HG03095 (cell line): ENCODE data around the gene AIG1.

ENCODE experiments used
- ATAC-seq: cut with Tn5 transposase; IDR thresholded peaks from one replicate; pipeline ENCODE4 v1.9.1; 2021; ENCODE audit warnings: moderate library complexity; ENCODE audit not compliant: unreplicated experiment

Gene AIG1

GRCh38 chr6:143092768-143093167, 32.1 kb downstream of the AIG1 start:
- no peak for ATAC-seq

GRCh38 chr6:143093290-143093689, 32.6 kb downstream of the AIG1 start:
- no peak for ATAC-seq

DNA sequence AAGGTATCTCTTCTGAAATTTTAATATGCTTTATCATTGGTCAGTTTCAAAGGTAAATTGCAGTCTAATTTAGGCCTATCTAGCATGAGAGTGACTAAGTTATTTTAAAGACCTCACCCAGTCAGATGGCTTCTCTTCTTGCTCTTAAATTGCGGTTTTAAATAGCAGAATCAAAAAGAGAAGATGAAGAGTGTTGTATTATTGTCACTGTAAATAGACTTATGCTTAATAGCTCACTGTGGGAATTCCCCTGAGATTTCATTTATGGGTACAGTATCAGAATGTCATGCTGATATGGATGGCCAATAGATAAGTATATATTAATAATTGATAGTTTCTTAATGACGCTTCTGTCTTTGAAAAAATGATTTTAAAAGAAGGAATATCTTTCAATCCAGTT, 35.7 kb downstream of the AIG1 start:
- ATAC-seq, result no peak

DNA sequence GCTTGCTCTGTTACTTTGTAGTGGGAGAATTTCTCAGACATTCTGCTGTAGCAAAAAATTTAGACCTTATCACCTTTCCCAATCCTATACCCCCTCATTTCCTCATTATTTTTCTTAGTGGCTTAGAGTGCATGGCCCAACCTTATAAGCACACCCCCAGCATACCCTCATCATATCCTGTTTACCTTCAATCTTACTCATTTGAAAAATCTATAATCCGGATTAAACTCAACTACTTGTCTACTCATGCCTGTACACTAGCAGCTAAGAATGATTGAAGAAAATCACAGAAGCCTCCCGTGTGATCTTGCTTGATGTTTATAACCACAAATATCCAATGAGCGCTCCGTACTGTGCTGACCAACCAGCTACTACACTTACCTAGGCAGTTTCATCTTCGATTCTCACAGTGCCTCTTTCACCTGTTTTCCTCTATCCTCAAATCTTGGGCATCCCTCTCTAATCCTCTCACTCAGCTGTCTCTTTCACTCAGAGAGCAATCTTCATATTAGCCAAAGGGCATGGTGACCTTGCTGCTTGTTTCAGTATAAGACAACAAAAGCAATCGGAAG, 36.6 kb downstream of the AIG1 start:
- ATAC-seq, result no peak

- peak; percentile 85 for ATAC-seq
These were observed 37.5 kb downstream of the AIG1 start for GRCh38 chr6:143098054-143098671.

DNA sequence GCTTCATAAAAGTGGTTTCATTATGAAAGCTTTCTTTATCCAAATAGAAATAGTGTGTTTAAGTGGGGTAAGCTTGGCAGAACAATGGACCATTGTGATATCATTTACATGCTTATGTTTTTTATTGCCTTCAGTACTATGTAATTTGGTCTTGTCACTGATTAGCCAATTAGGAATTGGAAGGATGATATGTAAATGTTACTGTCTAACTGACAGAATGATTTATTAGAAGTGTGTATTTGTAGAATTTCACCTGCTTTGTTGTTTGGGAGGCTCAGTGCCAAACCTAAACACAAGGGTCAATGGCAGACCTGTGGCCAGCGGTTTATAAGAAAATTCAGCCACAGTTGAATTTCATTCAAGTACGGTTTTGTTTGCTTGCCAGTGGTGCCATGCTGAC, 39.0 kb downstream of the AIG1 start:
- ATAC-seq, result no peak

DNA sequence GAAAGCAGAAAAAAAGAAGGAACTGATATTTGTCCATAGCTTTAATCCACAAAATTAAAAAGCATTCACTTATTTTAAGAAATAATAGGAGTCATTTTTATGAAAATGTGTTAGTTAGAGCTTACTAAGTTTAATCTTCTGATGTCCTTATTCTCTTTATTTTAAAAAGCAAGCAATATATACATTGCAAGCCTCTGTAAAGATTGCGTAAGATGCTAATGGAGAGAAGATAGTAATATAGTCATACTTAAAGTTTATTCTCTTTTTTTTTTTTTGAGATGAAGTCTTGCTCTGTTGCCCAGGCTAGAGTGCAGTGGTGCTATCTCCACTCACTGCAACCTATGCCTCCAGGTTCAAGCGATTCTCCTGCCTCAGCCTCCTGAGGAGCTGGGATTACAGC, 39.7 kb downstream of the AIG1 start:
- ATAC-seq, result no peak

- ATAC-seq, result no peak
These were observed 43.2 kb downstream of the AIG1 start for GRCh38 chr6:143103916-143104315.

DNA sequence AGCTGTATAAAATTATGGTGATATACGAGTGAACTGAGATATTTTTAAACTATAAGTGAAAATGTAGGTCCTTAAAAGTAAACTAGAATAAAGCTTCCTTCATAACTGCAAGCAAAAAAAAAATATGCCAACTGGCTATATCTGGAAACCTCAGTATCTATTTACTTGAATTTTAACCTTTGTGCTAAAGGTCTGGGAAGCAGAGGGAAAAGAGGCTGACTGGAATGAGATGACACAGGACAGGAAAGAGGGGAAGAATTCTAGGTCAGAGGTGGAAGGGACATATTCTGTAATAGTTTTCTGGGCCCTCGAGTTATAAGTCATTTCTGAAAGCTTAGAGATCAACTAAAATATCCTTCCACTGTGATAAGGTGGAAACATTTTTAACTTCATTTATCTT, 46.8 kb downstream of the AIG1 start:
- ATAC-seq, result no peak

DNA sequence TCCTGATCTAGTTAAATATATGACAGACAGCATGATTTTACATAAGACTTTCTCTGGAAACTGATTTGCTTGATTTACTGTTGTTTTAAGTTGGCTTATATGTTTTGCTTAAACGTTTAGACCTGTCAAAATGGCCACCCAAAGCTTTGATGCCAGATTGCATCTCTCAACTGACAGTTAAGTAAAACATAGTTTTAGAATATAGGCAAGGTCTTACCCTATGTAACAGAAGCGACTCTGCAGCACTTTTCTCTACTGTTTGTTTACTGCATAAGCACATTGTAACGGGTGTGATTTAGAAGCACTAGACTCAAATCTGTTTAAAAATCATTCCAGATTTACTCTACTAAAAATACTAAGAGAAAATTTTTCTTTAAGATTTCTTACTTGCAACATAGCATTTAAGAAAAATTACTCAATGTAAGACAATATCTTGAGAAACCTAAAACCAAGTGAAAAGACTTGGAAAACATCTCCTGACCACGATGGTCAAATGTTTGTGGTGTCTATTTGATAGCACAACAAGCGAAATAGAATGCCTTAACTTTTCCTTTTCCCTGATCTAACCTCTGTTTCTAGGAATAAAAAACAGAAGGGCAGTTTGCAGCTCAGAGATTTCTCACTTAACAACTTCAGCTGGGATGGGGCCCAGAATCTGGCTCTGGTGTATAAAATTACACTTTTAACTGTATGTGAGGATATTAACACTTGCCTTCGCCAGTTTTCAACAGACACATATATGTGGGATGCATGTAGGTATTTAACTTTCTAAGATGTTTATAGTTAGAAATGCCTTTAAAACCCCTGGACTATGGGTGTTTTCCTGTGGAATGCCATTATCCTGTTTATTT, 47.4 kb downstream of the AIG1 start:
- no peak for ATAC-seq

DNA sequence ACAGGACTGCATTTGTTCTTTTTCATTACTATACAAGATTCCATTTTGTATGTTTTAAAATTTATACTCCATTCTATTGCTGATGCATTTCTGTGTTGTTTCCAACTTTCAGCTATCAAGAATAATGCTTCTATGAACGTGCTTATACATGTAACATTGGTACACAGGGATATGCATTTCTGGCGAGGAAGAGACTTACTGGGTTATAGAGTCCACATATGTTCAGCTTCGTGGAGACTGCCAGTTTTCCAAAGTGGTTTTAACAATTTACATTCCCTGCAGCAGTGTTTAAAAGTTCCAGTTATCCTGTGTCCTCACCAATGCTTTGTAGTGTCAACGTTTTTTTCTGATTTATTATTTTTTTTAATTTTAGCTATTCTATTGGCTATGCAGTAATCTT, 48.5 kb downstream of the AIG1 start:
- ATAC-seq, result no peak

DNA sequence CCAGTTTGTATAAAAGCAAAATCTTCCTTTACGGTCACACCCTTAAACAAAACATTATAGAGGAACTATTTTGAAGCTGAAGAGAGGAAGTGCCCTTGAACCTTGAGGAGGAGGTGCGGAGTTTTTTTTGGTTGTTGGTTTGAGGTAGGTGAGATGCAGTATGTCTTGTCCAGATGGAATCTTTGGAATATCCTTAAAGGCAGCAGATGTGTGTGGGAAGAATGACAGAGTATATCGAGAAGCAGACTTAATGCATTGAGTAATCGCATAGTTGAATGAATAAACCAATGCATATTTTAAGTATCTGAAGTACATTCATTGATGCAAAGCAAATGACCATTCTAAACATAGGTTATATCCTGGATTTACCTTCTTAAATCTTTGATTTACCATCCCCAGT, 49.9 kb downstream of the AIG1 start:
- ATAC-seq, result no peak

GRCh38 chr6:143110996-143111395, 50.3 kb downstream of the AIG1 start:
- no peak for ATAC-seq

GRCh38 chr6:143111443-143111842, 50.8 kb downstream of the AIG1 start:
- ATAC-seq, result no peak

DNA sequence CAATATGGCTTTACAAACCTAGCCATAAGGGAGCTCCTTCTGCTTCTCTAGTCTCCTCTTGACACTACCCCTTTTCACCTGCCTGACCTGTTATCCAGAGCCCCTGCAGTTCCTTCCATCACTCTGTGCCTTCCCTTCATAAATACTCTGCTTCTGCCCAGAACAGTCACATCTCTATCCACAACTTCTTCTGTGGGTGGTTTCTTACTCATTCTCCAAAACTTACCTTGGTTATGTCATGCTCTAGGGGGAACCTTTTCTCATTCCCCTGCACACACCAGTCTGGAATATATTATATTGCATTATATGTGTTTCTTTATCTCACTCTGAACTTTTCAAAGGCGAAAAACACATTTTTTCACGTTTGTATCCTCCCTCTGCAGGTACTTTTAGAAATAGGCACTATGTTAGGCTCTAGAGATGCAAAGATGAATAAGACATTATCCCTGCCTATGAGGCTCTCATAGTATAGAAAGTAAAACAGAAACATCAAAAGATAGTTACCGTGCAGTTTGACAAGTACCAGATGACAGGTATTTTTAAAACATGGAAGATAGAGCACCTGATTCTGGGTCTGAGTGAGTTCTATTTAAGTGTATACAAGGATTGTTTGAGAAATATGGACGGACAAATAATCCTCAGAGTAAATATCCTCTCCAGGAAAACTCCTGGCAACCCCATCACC, 51.5 kb downstream of the AIG1 start:
- peak; percentile 68 for ATAC-seq

DNA sequence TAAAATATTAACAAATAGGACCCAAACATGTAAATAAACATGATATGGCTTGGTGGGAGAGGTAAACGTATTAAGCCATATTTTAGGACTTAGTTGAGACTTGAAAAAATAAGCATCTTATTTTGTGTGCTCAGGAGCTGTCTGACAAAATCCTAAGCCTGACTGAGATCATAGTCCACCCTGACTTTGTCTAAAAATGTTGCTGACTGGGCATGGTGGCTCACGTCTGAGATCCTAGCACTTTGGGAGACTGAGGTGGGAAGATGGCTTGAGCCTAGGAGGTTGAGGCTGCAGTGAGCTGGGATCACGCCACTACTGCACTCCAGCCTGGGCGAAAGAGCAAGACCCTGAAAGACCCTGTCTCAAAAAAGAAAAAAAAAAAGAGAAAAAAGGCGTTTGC, 52.1 kb downstream of the AIG1 start:
- no peak for ATAC-seq

GRCh38 chr6:143115728-143116127, 55.0 kb downstream of the AIG1 start:
- ATAC-seq, result no peak

DNA sequence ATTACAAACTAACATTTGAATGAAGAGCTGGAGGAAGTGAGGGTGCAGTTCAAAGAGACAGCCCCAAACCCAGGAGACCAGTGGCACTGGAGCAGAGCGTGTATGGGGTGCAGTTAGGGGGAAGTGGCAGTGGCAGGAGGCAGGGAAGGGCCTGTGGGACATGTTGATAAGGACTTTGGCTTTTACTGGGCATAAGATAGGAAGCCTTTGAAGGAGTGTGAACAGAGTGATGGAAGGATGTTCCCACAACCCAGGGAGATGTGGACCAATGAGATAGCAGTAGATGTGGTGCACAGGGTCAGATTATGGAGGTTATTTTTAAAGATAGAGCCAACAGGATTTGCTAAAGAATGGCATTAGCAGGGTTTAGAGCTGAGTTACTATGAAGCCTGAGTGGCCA, 56.4 kb downstream of the AIG1 start:
- no peak for ATAC-seq

- no peak for ATAC-seq
These were observed 58.6 kb downstream of the AIG1 start for GRCh38 chr6:143119260-143119659.

GRCh38 chr6:143123081-143123480, 62.4 kb downstream of the AIG1 start:
- no peak for ATAC-seq

- ATAC-seq, result no peak
These were observed 63.3 kb downstream of the AIG1 start for GRCh38 chr6:143123941-143124340.

DNA sequence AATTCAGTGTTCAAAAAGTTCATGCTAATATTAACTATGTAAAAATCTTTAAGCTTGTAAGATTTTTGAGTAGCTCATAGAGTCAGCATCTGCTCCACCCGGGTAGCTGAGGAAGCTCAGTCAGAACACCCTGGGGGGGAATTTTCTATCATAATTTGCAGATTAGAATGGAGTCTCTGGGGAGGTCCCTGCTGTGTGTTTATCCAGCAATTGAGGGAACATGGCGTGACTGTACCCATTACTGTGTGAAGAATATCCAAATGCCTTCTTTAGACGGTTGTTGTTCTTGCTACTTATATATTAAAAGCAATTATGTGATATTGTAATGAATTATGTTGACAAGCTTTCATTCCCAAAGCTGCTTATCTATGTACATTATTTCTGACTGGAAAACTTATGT, 64.8 kb downstream of the AIG1 start:
- no peak for ATAC-seq
